Upper lobe of left lung (tissue), 6 donors: Measurements from ENCODE around the gene SMOC2. TPM values are rescaled to one million over a fixed set of nuclear protein-coding genes. Genes with fewer than 3 reads are reported as not detected.

Experiments
- ATAC-seq, 2 donors: fragments of 200-7000 bp; cut with Tn5 transposase; one replicate each; pipeline ENCODE4 v1.9.1; 2022; ENCODE audit warnings: mild to moderate bottlenecking in 2 of 2, moderate library complexity in 2 of 2; ENCODE audit not compliant: low FRiP score in 2 of 2
- DNase-seq, 2 donors: peaks; one replicate each; pipeline ENCODE4 v3.0.0-alpha.2; 2019 to 2020
- H3K27ac ChIP-seq, 4 donors: fragments of 200-600 bp; sonication (generic); one replicate each; pipeline ENCODE4 v1.5.1; 2016 to 2019
- H3K27me3 ChIP-seq, 4 donors: fragments of 200-600 bp; sonication (generic); one replicate each; pipeline ENCODE4 v1.5.1; 2017 to 2019
- H3K36me3 ChIP-seq, 4 donors: fragments of 200-600 bp; sonication (generic); one replicate each; pipeline ENCODE4 v1.5.1; 2016 to 2019
- H3K4me1 ChIP-seq, 4 donors: fragments of 200-600 bp; sonication (generic); one replicate each; pipeline ENCODE4 v1.5.1; 2018 to 2019
- H3K4me3 ChIP-seq, 4 donors: fragments of 200-600 bp; sonication (generic); one replicate each; pipeline ENCODE4 v1.5.1; 2017 to 2019; ENCODE audit warnings: mild to moderate bottlenecking in 2 of 4, moderate library complexity in 1 of 4
- H3K9me3 ChIP-seq, 4 donors: fragments of 200-600 bp; sonication (generic); one replicate each; pipeline ENCODE4 v1.5.1; 2018 to 2019
- EP300 ChIP-seq, 4 donors: sonication (generic); formaldehyde crosslinking; IDR thresholded peaks; one replicate each; pipeline ENCODE4 v1.5.1; 2017; ENCODE audit warnings: antibody characterized with exemption in 4 of 4, control low read depth in 2 of 4
- POLR2A ChIP-seq, 4 donors: fragments of 450-650 bp; IDR thresholded peaks; one replicate each; pipeline ENCODE4 v1.5.1; 2016 to 2017; ENCODE audit warnings: antibody characterized with exemption in 4 of 4, mild to moderate bottlenecking in 2 of 4
- POLR2AphosphoS5 ChIP-seq, 2 donors: sonication (generic); formaldehyde crosslinking; IDR thresholded peaks; one replicate each; pipeline ENCODE4 v1.5.1; 2017; ENCODE audit warnings: antibody characterized with exemption in 2 of 2
- WGBS, 2 donors: methylation state at CpG; one replicate each; pipeline ENCODE4 v1.1.5; 2017 to 2018; 5-methylcytosine and 5-hydroxymethylcytosine counted together
- total RNA-seq, 6 donors: library from RNA; depleted of rRNA in 4 of 6; stranded (reverse); fragments of >200 nt in 4 of 6; gene quantifications; one replicate each; pipeline versions ENCODE4 v1.1.0 to v1.2.1, GENCODE V29; 2016 to 2021
- TF ChIP-seq, protein P1 (sequence below), 6 experiments: fragments of 450-650 bp in 4 of 6; fragments of 200-600 bp in 2 of 6; sonication (generic) in 2 of 6; IDR thresholded peaks; one replicate each; pipeline ENCODE4 v1.5.1; 2016 to 2019; ENCODE audit warnings: antibody characterized with exemption in 6 of 6
- donor health status: DM: no; HTN: no; CAD: no; lungs with moderate emphysema.
- donor health status: DM: no; HTN: yes; CAD: no; lungs with severe emphysema.

SMOC2 gene
- total RNA-seq, 6 donors from 2014 or later, result 1.0 to 18.9 (median 5.0) TPM

- 74 to 78% methylated on average over 21 of the region's 21 CpGs for WGBS, 2 donors
- no peaks in the 10 kb centered on the region for H3K27me3 ChIP-seq
- no peaks in the 10 kb centered on the region for H3K36me3 ChIP-seq
- H3K9me3 ChIP-seq, result peaks cover 0 to 5% (median 0%) of the 10 kb centered on the region in 4 donors
- DNase-seq (no peak), ATAC-seq (no peak)
- no peak overlapping the region for H3K4me3 ChIP-seq
- no peaks in the 10 kb centered on the region for H3K4me1 ChIP-seq
- TF ChIP-seq POLR2A (IDR thresholded peaks at IDR 0.05), result no peak
- TF ChIP-seq, protein P1, sequence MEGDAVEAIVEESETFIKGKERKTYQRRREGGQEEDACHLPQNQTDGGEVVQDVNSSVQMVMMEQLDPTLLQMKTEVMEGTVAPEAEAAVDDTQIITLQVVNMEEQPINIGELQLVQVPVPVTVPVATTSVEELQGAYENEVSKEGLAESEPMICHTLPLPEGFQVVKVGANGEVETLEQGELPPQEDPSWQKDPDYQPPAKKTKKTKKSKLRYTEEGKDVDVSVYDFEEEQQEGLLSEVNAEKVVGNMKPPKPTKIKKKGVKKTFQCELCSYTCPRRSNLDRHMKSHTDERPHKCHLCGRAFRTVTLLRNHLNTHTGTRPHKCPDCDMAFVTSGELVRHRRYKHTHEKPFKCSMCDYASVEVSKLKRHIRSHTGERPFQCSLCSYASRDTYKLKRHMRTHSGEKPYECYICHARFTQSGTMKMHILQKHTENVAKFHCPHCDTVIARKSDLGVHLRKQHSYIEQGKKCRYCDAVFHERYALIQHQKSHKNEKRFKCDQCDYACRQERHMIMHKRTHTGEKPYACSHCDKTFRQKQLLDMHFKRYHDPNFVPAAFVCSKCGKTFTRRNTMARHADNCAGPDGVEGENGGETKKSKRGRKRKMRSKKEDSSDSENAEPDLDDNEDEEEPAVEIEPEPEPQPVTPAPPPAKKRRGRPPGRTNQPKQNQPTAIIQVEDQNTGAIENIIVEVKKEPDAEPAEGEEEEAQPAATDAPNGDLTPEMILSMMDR (IDR thresholded peaks at IDR 0.05), result no peak
- no peak for TF ChIP-seq POLR2AphosphoS5 (IDR thresholded peaks at IDR 0.05)
- no peak for TF ChIP-seq EP300 (IDR thresholded peaks at IDR 0.05)
- H3K27ac ChIP-seq, result no peak overlapping the region
Measured at GRCh38 chr6:168616816-168617765, 176.1 kb downstream of the SMOC2 start.

GRCh38 chr6:168618546-168619315 lies 177.7 kb downstream of the SMOC2 start:
- Histone ChIP-seq H3K27me3 (no peaks in the 10 kb centered on the region), H3K36me3 (no peaks in the 10 kb centered on the region), H3K4me3 (no peak overlapping the region), H3K4me1 (no peaks in the 10 kb centered on the region), H3K9me3 (peaks cover 0 to 5% (median 0%) of the 10 kb centered on the region in 4 donors), H3K27ac (no peak overlapping the region)
- no peak for DNase-seq
- TF ChIP-seq POLR2A (IDR thresholded peaks at IDR 0.05) (no peak), EP300 (IDR thresholded peaks at IDR 0.05) (no peak), POLR2AphosphoS5 (IDR thresholded peaks at IDR 0.05) (no peak)
- TF ChIP-seq, protein P1 (IDR thresholded peaks at IDR 0.05), result no peak
- no peak for ATAC-seq
- 65 to 73% methylated on average over 21 of the region's 21 CpGs for WGBS, 2 donors

- DNase-seq (no peak), ATAC-seq (peak; percentile 12 to 25)
- Histone ChIP-seq H3K27me3 (no peaks in the 10 kb centered on the region), H3K9me3 (peaks cover 0 to 5% (median 0%) of the 10 kb centered on the region in 4 donors), H3K4me3 (no peak overlapping the region), H3K27ac (no peak overlapping the region), H3K36me3 (no peaks in the 10 kb centered on the region), H3K4me1 (no peaks in the 10 kb centered on the region)
- TF ChIP-seq, protein P1 (IDR thresholded peaks at IDR 0.05), result no peak
- 66 to 69% methylated on average over 19 of the region's 19 CpGs for WGBS, 2 donors
Measured at GRCh38 chr6:168619560-168620314, 178.8 kb downstream of the SMOC2 start.

- no peaks in the 10 kb centered on the region for H3K27me3 ChIP-seq
- no peak overlapping the region for H3K4me3 ChIP-seq
- TF ChIP-seq EP300 (IDR thresholded peaks at IDR 0.05), result no peak
- TF ChIP-seq POLR2AphosphoS5 (IDR thresholded peaks at IDR 0.05), result no peak
- TF ChIP-seq, protein P1 (IDR thresholded peaks at IDR 0.05), result no peak
- TF ChIP-seq POLR2A (IDR thresholded peaks at IDR 0.05), result no peak
- no peak for ATAC-seq
- DNase-seq, result no peak
- H3K36me3 ChIP-seq, result no peaks in the 10 kb centered on the region
- WGBS, 2 donors, result 70 to 76% methylated on average over 6 of the region's 6 CpGs
- H3K9me3 ChIP-seq, result peaks cover 0 to 5% (median 0%) of the 10 kb centered on the region in 4 donors
- H3K27ac ChIP-seq, result no peak overlapping the region
- H3K4me1 ChIP-seq, result no peaks in the 10 kb centered on the region
Measured at GRCh38 chr6:168620578-168620977, 179.6 kb downstream of the SMOC2 start.
